HCT116 (cell line): Measurements from ENCODE around the gene MAP3K7CL. TPM values are rescaled to one million over a fixed set of nuclear protein-coding genes. Genes with fewer than 3 reads are reported as not detected.

Experiments
- ATAC-seq: fragments of 200-7000 bp; cut with Tn5 transposase; 2 replicates; pipeline ENCODE4 v1.9.1; 2020; ENCODE audit warnings: mild to moderate bottlenecking, moderate library complexity
- BruUV-seq: library from RNA; stranded (reverse); fragments of 400-500 nt; replicated peaks from 2 replicates; lab custom pipeline; 2021; lab: Mats Ljungman, UMichigan
- CTCF ChIA-PET: fragments of 300-600 bp; sonication (Branson Sonifier 250); formaldehyde crosslinking; loops from one replicate; lab custom pipeline; 2021; ENCODE audit warnings: antibody characterized with exemption; lab: Charles Lee
- POLR2A ChIA-PET: fragments of 300-600, 350-600 bp; sonication (Branson Sonifier 250); formaldehyde crosslinking; loops from one replicate; lab custom pipeline; 2021; ENCODE audit warnings: antibody characterized with exemption; lab: Charles Lee
- RAD21 ChIA-PET, 2 experiments: fragments of 300-600 bp; sonication (Branson Sonifier 250); formaldehyde crosslinking; loops; one replicate each; lab custom pipeline; 2023; ENCODE audit warnings: low total read pairs in 2 of 2; ENCODE audit not compliant: uncharacterized antibody in 2 of 2, unreplicated experiment in 2 of 2, low non-redundant PET in 1 of 2; lab: Charles Lee
- DNase-seq: peaks from one replicate; pipeline ENCODE4 v3.0.0-alpha.2; 2010; ENCODE audit warnings: low read depth, low spot score
- H2AFZ ChIP-seq: fragments of 200-600 bp; shearing (Covaris generic), sonication (generic); 2 replicates; pipeline ENCODE4 v1.6.1; 2017; ENCODE audit warnings: low read depth, mixed run types, mixed read lengths, antibody characterized with exemption, low read length; ENCODE audit not compliant: poor library complexity, severe bottlenecking
- H3K27ac ChIP-seq: 2 replicates; pipeline ENCODE4 v1.5.1; 2012; ENCODE audit warnings: low read depth, low read length
- H3K27me3 ChIP-seq: fragments of 200-600 bp; sonication (generic); 2 replicates; pipeline ENCODE4 v1.6.1; 2016; ENCODE audit warnings: mixed run types, low read length, mixed read lengths; ENCODE audit not compliant: insufficient read depth
- H3K36me3 ChIP-seq, 2 experiments: fragments of 200-500 bp in 1 of 2; fragments of 200-600 bp in 1 of 2; sonication (Bioruptor generic) in 1 of 2; sonication (generic) in 1 of 2; 2 replicates each; pipeline versions ENCODE4 v1.5.1 to v1.6.1; 2014 to 2016; ENCODE audit warnings: low read length in 2 of 2, inconsistent platforms in 1 of 2, mixed read lengths in 1 of 2, mixed run types in 1 of 2; ENCODE audit not compliant: insufficient read depth in 2 of 2, control insufficient read depth in 1 of 2
- H3K4me1 ChIP-seq, 2 experiments: fragments of 200-600 bp in 1 of 2; sonication (generic) in 1 of 2; 2 replicates each; pipeline versions ENCODE4 v1.5.1 to v1.6.1; 2012 to 2017; ENCODE audit warnings: low read length in 2 of 2, inconsistent platforms in 1 of 2, mild to moderate bottlenecking in 1 of 2, mixed read lengths in 1 of 2, mixed run types in 1 of 2, moderate library complexity in 1 of 2; ENCODE audit not compliant: insufficient read depth in 2 of 2, control insufficient read depth in 1 of 2
- H3K4me2 ChIP-seq: fragments of 200-600 bp; sonication (generic); 2 replicates; pipeline ENCODE4 v1.6.1; 2017; ENCODE audit warnings: mixed run types, low read length, mixed read lengths
- H3K4me3 ChIP-seq, 2 experiments: fragments of 200-600 bp in 1 of 2; sonication (generic) in 1 of 2; replicated peaks in 1 of 2; 2 replicates each; pipeline ENCODE4 v1.5.1; 2011 to 2016; ENCODE audit warnings: low read length in 2 of 2, control low read depth in 1 of 2, low read depth in 1 of 2, mild to moderate bottlenecking in 1 of 2, mixed read lengths in 1 of 2, mixed run types in 1 of 2
- H3K79me2 ChIP-seq: fragments of 200-600 bp; sonication (generic); 2 replicates; pipeline ENCODE4 v1.6.1; 2017; ENCODE audit warnings: mild to moderate bottlenecking, mixed run types, low read length, moderate library complexity, mixed read lengths; ENCODE audit not compliant: insufficient read depth
- H3K9ac ChIP-seq: fragments of 200-600 bp; sonication (generic); 2 replicates; pipeline ENCODE4 v1.6.1; 2016; ENCODE audit warnings: low read length, mixed read lengths
- H3K9me2 ChIP-seq: fragments of 200-600 bp; sonication (generic), shearing (Covaris generic); 2 replicates; pipeline ENCODE4 v1.6.1; 2017; ENCODE audit warnings: mixed run types, mild to moderate bottlenecking, moderate library complexity; ENCODE audit not compliant: insufficient read depth
- H3K9me3 ChIP-seq, 2 experiments: fragments of 200-500 bp in 1 of 2; fragments of 200-600 bp in 1 of 2; sonication (Bioruptor generic) in 1 of 2; sonication (generic) in 1 of 2; 2 replicates each; pipeline ENCODE4 v1.6.1; 2014 to 2017; ENCODE audit warnings: low read length in 2 of 2, mixed read lengths in 2 of 2, inconsistent platforms in 1 of 2, low read depth in 1 of 2, mild to moderate bottlenecking in 1 of 2, mixed run types in 1 of 2, moderate library complexity in 1 of 2; ENCODE audit not compliant: control insufficient read depth in 1 of 2, insufficient read depth in 1 of 2
- H4K20me1 ChIP-seq: fragments of 200-600 bp; sonication (generic), shearing (Covaris generic); 2 replicates; pipeline ENCODE4 v1.6.1; 2017; ENCODE audit warnings: mixed run types, mild to moderate bottlenecking, moderate library complexity; ENCODE audit not compliant: insufficient read depth
- CBX3 ChIP-seq: IDR thresholded peaks from 2 replicates; pipeline ENCODE4 v1.6.1; 2012; ENCODE audit warnings: low read depth
- CEBPB ChIP-seq: IDR thresholded peaks from 2 replicates; pipeline ENCODE4 v1.6.1; 2012; ENCODE audit warnings: low read depth
- EGR1 ChIP-seq: IDR thresholded peaks from 2 replicates; pipeline ENCODE4 v1.6.1; 2012; ENCODE audit warnings: low read depth
- ELF1 ChIP-seq: IDR thresholded peaks from 2 replicates; pipeline ENCODE4 v1.6.1; 2012; ENCODE audit warnings: low read depth, borderline replicate concordance
- JUND ChIP-seq: IDR thresholded peaks from 2 replicates; pipeline ENCODE4 v1.6.1; 2012
- POLR2A ChIP-seq: IDR thresholded peaks from 2 replicates; pipeline ENCODE4 v1.7.0; 2011; ENCODE audit warnings: borderline replicate concordance; ENCODE audit not compliant: insufficient read depth, insufficient read length; ENCODE audit errors: extremely low read depth
- POLR2AphosphoS5 ChIP-seq: IDR thresholded peaks from 2 replicates; pipeline ENCODE4 v1.6.1; 2011; ENCODE audit warnings: mild to moderate bottlenecking, low read depth, low read length, moderate library complexity
- SIN3A ChIP-seq: IDR thresholded peaks from 2 replicates; pipeline ENCODE4 v1.6.1; 2012; ENCODE audit warnings: low read depth
- SRF ChIP-seq: IDR thresholded peaks from 2 replicates; pipeline ENCODE4 v1.6.1; 2012; ENCODE audit warnings: low read depth
- TCF7L2 ChIP-seq: IDR thresholded peaks from 2 replicates; pipeline ENCODE4 v1.7.0; 2011; ENCODE audit warnings: borderline replicate concordance, inconsistent platforms; ENCODE audit not compliant: insufficient read depth, insufficient read length; ENCODE audit errors: extremely low read depth
- YY1 ChIP-seq: IDR thresholded peaks from 2 replicates; pipeline ENCODE4 v1.6.1; 2011; ENCODE audit warnings: low read length, low read depth, moderate library complexity, mild to moderate bottlenecking; ENCODE audit not compliant: insufficient replicate concordance; ENCODE audit errors: extremely low read depth
- ZNF274 ChIP-seq: fragments of 200-500 bp; sonication (Bioruptor generic); IDR thresholded peaks from 2 replicates; pipeline ENCODE4 v1.6.1; 2014; ENCODE audit warnings: mild to moderate bottlenecking, low read depth, low read length, inconsistent platforms
- intact Hi-C: fragments of 100-400 bp; cut with micrococcal nuclease; formaldehyde crosslinking; loops from 2 replicates; pipeline ENCODE4 v1.10.0; 2022
- total RNA-seq: library from RNA; stranded (reverse); gene quantifications from one replicate; pipeline ENCODE4 v1.2.1, GENCODE V29; 2021; ENCODE audit not compliant: unreplicated experiment
- TF ChIP-seq, protein P1 (sequence below): IDR thresholded peaks from 2 replicates; pipeline ENCODE4 v1.6.1; 2012; ENCODE audit warnings: low read depth
- TF ChIP-seq, protein P2 (sequence below): IDR thresholded peaks from 2 replicates; pipeline ENCODE4 v1.6.1; 2012
- TF ChIP-seq, protein P3 (sequence below): IDR thresholded peaks from 2 replicates; pipeline ENCODE4 v1.6.1; 2011; ENCODE audit warnings: mild to moderate bottlenecking, low read length, moderate library complexity; ENCODE audit not compliant: insufficient replicate concordance; ENCODE audit errors: extremely low read depth
- TF ChIP-seq, protein P4 (sequence below): IDR thresholded peaks from 2 replicates; pipeline ENCODE4 v1.6.1; 2012

Gene MAP3K7CL
- total RNA-seq, 1 experiment from 2014 or later, result 0.57 TPM

DNA sequence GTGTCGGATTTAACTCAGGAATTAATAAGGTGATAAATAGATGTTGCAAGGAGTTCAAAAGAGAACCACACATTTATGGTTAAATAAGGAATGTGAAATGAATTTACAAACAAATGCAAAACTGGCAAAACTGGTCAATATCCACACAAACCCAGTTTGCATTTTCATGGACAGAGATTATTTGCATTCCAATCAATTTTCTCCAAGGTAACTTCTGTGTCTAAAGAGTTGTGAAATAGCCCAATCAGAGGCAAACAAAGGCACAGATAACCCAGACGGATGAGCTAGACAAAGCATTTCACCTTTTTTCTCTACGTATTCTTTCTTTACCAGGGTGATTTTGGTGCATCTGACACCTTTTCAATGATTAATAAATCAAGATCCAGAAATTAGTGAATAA lies 63.9 kb downstream of the MAP3K7CL start:
- Histone ChIP-seq H3K27ac (no peak overlapping the region), H3K4me1 (peaks cover 4 to 28% of the 10 kb centered on the region in 2 experiments; a peak in 2 of 4 replicates), H4K20me1 (no peaks in the 10 kb centered on the region)
- no peak for DNase-seq
- no peak for TF ChIP-seq YY1
- TF ChIP-seq CBX3, result no peak
- no peak for TF ChIP-seq JUND
- TF ChIP-seq POLR2A, result no peak
- TF ChIP-seq POLR2AphosphoS5, result no peak
- TF ChIP-seq, protein P1, sequence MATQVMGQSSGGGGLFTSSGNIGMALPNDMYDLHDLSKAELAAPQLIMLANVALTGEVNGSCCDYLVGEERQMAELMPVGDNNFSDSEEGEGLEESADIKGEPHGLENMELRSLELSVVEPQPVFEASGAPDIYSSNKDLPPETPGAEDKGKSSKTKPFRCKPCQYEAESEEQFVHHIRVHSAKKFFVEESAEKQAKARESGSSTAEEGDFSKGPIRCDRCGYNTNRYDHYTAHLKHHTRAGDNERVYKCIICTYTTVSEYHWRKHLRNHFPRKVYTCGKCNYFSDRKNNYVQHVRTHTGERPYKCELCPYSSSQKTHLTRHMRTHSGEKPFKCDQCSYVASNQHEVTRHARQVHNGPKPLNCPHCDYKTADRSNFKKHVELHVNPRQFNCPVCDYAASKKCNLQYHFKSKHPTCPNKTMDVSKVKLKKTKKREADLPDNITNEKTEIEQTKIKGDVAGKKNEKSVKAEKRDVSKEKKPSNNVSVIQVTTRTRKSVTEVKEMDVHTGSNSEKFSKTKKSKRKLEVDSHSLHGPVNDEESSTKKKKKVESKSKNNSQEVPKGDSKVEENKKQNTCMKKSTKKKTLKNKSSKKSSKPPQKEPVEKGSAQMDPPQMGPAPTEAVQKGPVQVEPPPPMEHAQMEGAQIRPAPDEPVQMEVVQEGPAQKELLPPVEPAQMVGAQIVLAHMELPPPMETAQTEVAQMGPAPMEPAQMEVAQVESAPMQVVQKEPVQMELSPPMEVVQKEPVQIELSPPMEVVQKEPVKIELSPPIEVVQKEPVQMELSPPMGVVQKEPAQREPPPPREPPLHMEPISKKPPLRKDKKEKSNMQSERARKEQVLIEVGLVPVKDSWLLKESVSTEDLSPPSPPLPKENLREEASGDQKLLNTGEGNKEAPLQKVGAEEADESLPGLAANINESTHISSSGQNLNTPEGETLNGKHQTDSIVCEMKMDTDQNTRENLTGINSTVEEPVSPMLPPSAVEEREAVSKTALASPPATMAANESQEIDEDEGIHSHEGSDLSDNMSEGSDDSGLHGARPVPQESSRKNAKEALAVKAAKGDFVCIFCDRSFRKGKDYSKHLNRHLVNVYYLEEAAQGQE, result no peak
- no peak for TF ChIP-seq CEBPB
- TF ChIP-seq TCF7L2, result no peak
- no peak for TF ChIP-seq EGR1
- TF ChIP-seq, protein P2, sequence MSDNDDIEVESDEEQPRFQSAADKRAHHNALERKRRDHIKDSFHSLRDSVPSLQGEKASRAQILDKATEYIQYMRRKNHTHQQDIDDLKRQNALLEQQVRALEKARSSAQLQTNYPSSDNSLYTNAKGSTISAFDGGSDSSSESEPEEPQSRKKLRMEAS, result no peak
- no peak for TF ChIP-seq ELF1
- TF ChIP-seq, protein P3, sequence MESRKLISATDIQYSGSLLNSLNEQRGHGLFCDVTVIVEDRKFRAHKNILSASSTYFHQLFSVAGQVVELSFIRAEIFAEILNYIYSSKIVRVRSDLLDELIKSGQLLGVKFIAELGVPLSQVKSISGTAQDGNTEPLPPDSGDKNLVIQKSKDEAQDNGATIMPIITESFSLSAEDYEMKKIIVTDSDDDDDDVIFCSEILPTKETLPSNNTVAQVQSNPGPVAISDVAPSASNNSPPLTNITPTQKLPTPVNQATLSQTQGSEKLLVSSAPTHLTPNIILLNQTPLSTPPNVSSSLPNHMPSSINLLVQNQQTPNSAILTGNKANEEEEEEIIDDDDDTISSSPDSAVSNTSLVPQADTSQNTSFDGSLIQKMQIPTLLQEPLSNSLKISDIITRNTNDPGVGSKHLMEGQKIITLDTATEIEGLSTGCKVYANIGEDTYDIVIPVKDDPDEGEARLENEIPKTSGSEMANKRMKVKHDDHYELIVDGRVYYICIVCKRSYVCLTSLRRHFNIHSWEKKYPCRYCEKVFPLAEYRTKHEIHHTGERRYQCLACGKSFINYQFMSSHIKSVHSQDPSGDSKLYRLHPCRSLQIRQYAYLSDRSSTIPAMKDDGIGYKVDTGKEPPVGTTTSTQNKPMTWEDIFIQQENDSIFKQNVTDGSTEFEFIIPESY, result no peak
- TF ChIP-seq ZNF274, result no peak
- TF ChIP-seq SRF, result no peak
- no peak for TF ChIP-seq SIN3A
- TF ChIP-seq, protein P4, sequence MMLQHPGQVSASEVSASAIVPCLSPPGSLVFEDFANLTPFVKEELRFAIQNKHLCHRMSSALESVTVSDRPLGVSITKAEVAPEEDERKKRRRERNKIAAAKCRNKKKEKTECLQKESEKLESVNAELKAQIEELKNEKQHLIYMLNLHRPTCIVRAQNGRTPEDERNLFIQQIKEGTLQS, result no peak
- TF ChIP-seq, all 23 proteins: peak for 0
- H3K9ac ChIP-seq, result no peak overlapping the region
- no peak overlapping the region for H3K4me2 ChIP-seq
- no peaks in the 10 kb centered on the region for H3K27me3 ChIP-seq
- no peaks in the 10 kb centered on the region for H3K9me3 ChIP-seq
- H3K36me3 ChIP-seq, result no peaks in the 10 kb centered on the region
- no TSS peak for BruUV-seq
- H3K4me3 ChIP-seq, result no peak overlapping the region
- H3K79me2 ChIP-seq, result no peaks in the 10 kb centered on the region
- H2AFZ ChIP-seq, result peak overlapping the region; percentile 69
- ChIA-PET POLR2A (no interaction called here), CTCF (no interaction called here), RAD21 (no interaction called here)
- H3K9me2 ChIP-seq, result no peaks in the 10 kb centered on the region
- ATAC-seq, result no peak
- intact Hi-C loops, result no loop called here
